Right atrium auricular region (tissue), 2 donors: ENCODE results near the gene CCBE1. TPM values are rescaled to one million over a fixed set of nuclear protein-coding genes. Genes with fewer than 3 reads are reported as not detected.

Experiments
- DNase-seq: peaks from one replicate; pipeline ENCODE4 v3.0.0-alpha.2; 2019; ENCODE audit warnings: low spot score
- H3K27ac ChIP-seq, 2 donors: fragments of 200-600 bp; sonication (generic); 1 replicate in 1 of 2; 2 replicates in 1 of 2; pipeline ENCODE4 v1.5.1; 2016 to 2019
- H3K27me3 ChIP-seq, 2 donors: fragments of 200-600 bp; sonication (generic); one replicate each; pipeline versions ENCODE4 v1.5.1 to v1.6.0; 2017 to 2019
- H3K36me3 ChIP-seq: fragments of 200-600 bp; sonication (generic); one replicate; pipeline ENCODE4 v1.5.1; 2016
- H3K4me1 ChIP-seq, 2 donors: fragments of 200-600 bp; sonication (generic); one replicate each; pipeline versions ENCODE4 v1.5.1 to v1.6.0; 2017 to 2019
- H3K4me3 ChIP-seq, 2 donors: fragments of 200-600 bp; sonication (generic); 1 replicate in 1 of 2; 2 replicates in 1 of 2; pipeline ENCODE4 v1.5.1; 2017 to 2019; ENCODE audit warnings: mild to moderate bottlenecking in 1 of 2, moderate library complexity in 1 of 2
- H3K9me3 ChIP-seq, 2 donors: fragments of 200-600 bp; sonication (generic); one replicate each; pipeline ENCODE4 v1.5.1; 2019
- CTCF ChIP-seq, 2 donors: fragments of 200-600 bp; sonication (generic); IDR thresholded peaks; one replicate each; pipeline ENCODE4 v1.5.1; 2019; ENCODE audit warnings: antibody characterized with exemption in 2 of 2
- total RNA-seq, 2 donors: library from RNA; depleted of rRNA; stranded (reverse); fragments of >200 nt; gene quantifications; one replicate each; pipeline ENCODE4 v1.1.0, GENCODE V29; 2016

The CCBE1 gene
- total RNA-seq, 2 donors from 2014 or later = 0.44 to 0.94 TPM

DNA sequence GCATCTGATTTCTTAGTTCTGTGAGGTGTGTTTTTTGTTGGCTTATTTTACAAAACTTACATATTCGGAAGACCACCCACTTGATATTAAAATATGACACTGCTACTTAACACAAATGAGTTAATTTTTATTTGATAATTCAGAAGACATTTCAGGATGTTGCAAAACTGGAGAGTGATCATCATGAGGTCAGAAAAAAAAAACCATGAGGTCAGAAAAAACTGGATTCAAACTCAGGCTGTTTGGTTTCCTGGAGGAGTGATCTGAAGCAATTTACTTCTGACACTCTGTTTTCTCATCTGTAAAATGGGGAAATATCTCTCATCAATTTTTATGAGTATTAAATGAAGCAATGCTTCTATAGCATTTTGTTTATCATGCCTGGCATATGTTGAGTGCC lies 1.8 kb upstream of the CCBE1 start:
- Histone ChIP-seq H3K27me3 (peaks cover 0 to 6% of the 10 kb centered on the region in 2 donors), H3K4me1 (peaks cover 0 to 26% of the 10 kb centered on the region in 2 donors), H3K9me3 (no peaks in the 10 kb centered on the region), H3K4me3 (no peak overlapping the region), H3K27ac (no peak overlapping the region), H3K36me3 (no peaks in the 10 kb centered on the region)
- no peak for DNase-seq
- no peak for TF ChIP-seq CTCF (IDR thresholded peaks at IDR 0.05)

DNA sequence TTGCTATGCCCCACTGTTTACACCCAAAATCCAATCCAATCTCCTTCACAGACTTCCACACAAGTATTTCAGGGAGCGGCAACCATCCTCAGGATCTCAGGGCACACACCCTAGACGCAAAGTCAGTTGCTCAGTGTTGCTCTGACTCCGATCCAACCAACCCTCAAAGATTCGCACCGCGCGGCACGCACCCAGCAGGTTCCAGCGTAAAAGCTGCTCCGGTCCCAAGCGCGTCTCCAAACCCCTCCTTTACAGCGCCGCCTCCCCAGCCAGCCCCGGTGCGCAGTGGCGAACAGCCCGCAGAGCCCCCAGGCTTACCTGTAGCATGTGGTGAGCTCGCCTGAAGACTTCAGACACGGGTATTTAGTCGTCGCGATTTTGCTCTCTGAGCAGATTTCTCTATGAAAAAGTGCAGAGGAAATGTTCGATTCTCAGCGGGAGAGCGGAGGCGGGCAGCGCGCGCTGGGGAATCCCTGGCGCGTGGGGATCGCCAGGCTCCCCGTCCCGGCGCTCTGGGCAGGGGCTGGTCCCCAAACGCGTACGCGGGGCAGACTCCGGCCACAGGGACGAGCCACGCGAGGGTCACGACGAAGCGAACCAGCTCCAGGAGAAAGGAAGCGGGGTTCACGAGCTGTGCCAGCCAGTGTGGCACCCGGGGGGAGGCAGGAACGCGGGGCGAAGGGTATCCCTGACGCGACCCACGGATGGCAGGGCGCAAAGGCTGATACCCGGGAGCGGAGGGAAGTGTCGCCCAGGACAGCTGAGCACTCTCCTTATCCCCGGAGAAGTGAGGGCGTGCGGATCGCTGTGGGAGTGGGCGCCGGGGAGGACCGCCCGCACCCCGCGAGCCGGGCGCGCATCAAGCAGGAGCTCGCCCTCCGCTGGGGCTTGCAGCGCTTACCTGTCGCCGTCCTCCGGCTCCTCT lies 650 bp downstream of the CCBE1 start:
- H3K4me1 ChIP-seq = peaks cover 0 to 26% of the 10 kb centered on the region in 2 donors
- no peak for DNase-seq
- H3K36me3 ChIP-seq = no peaks in the 10 kb centered on the region
- no peaks in the 10 kb centered on the region for H3K9me3 ChIP-seq
- H3K4me3 ChIP-seq = peak overlapping the region; percentile 48 to 49
- no peak overlapping the region for H3K27ac ChIP-seq
- TF ChIP-seq CTCF (IDR thresholded peaks at IDR 0.05) = no peak
- peaks cover 0 to 6% of the 10 kb centered on the region in 2 donors for H3K27me3 ChIP-seq

DNA sequence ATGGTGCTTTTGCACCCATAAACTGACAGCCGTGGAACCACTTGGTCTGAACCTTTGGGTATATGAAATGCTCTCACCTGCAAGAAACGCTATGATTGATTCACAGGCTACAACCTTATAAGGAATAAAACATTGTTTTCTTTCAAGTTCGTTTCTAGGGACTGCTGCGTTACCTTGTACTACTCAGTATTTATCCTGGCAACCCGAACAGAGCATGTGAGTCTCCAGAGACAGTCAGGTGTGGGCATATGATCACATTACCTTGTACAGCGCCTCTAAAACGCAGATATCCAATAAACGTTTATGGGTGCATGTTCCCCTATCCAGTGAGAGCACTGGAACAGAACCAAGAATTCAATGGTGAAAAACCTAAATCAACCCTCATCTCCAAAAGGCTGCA lies 1.7 kb downstream of the CCBE1 start:
- TF ChIP-seq CTCF (IDR thresholded peaks at IDR 0.05) = no peak
- no peak for DNase-seq

DNA sequence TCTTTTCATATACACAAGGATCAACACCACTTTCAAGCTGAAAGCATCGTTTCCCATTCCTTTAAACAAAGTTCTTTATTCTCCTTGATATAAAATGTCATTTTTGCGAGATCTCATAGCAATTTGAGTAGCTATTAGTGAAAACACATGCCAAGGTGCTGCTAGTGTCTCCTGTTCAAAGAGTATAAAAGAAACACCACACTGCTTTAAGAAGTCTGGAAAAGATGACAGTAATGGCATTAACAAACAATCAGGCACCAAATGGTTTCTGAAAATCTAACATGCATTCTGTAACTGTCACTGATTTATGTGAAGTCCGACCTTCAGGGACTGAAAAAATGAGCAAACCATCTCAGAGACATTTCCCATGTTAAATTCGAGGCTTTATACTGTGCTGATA lies 2.4 kb downstream of the CCBE1 start:
- no peaks in the 10 kb centered on the region for H3K36me3 ChIP-seq
- H3K27me3 ChIP-seq = peaks cover 0 to 6% of the 10 kb centered on the region in 2 donors
- H3K27ac ChIP-seq = no peak overlapping the region
- no peaks in the 10 kb centered on the region for H3K9me3 ChIP-seq
- peaks cover 0 to 19% of the 10 kb centered on the region in 2 donors for H3K4me1 ChIP-seq
- no peak for DNase-seq
- no peak for TF ChIP-seq CTCF (IDR thresholded peaks at IDR 0.05)
- H3K4me3 ChIP-seq = no peak overlapping the region

More for the DNA sequence above, 1.7 kb downstream of the CCBE1 start:
- Histone ChIP-seq H3K4me3 (no peak overlapping the region), H3K9me3 (no peaks in the 10 kb centered on the region), H3K27ac (no peak overlapping the region), H3K4me1 (peaks cover 0 to 26% of the 10 kb centered on the region in 2 donors), H3K27me3 (peaks cover 0 to 6% of the 10 kb centered on the region in 2 donors), H3K36me3 (no peaks in the 10 kb centered on the region)

DNA sequence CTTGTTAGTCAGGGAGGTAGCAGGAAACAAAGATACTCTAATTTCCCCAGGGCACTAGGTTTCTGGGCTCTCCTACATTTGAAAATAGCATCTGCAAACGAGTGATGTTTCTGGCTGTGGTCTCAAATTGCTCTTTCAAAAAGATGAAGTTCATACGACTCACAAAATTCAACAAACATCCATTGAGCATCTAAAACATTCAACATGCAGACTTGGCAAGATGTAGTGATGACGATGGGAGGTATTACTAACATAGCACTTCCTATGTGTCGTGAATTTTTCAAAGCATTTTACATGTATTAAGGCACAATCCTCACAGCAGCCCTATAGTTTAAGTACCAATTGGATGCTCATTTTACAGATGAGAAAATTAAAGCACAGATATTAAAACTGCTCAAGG lies 5.2 kb downstream of the CCBE1 start:
- DNase-seq = no peak
- Histone ChIP-seq H3K4me3 (no peak overlapping the region), H3K9me3 (no peaks in the 10 kb centered on the region), H3K27ac (no peak overlapping the region), H3K4me1 (peaks cover 0 to 9% of the 10 kb centered on the region in 2 donors), H3K36me3 (no peaks in the 10 kb centered on the region), H3K27me3 (peaks cover 0 to under 1% of the 10 kb centered on the region in 2 donors)
- TF ChIP-seq CTCF (IDR thresholded peaks at IDR 0.05) = no peak
